ENCODE measurements around the gene NPTX1.

The NPTX1 gene

GRCh38 chr17:80449930-80450576, 26.4 kb downstream of the NPTX1 start:
- POLR2A ChIA-PET = no interaction called here
- DNase-seq = no peak
- peaks cover 0 to 2% (median 0%) of the 10 kb centered on the region in 5 experiments for H3K27me3 ChIP-seq (replicated peaks in 2 of 5; ENCODE audit: control insufficient read depth in 4 of 5, insufficient read depth in 5 of 5, low read length in 4 of 5)

GRCh38 chr17:80449194-80449929, 27.0 kb downstream of the NPTX1 start:
- Histone ChIP-seq H3K9me3 (ENCODE audit: control extremely low read depth in 1 of 5, control insufficient read depth in 4 of 5, insufficient read depth in 2 of 5, low read depth in 1 of 5, low read length in 4 of 5) (no peaks in the 10 kb centered on the region), H3K4me1 (ENCODE audit: control extremely low read depth in 1 of 4, control insufficient read depth in 4 of 4, insufficient read depth in 4 of 4, low read length in 3 of 4) (peaks cover 0 to 9% (median 9%) of the 10 kb centered on the region in 4 experiments), H3K27me3 (replicated peaks in 2 of 5; ENCODE audit: control insufficient read depth in 4 of 5, insufficient read depth in 5 of 5, low read length in 4 of 5) (peaks cover 0 to 2% (median 0%) of the 10 kb centered on the region in 5 experiments), H3K36me3 (ENCODE audit: control insufficient read depth in 4 of 4, insufficient read depth in 4 of 4, low read length in 3 of 4) (no peaks in the 10 kb centered on the region), H3K27ac (ENCODE audit: insufficient read depth in 1 of 2, low read depth in 1 of 2, low read length in 2 of 2, poor library complexity in 1 of 2, severe bottlenecking in 2 of 2) (no peak overlapping the region), H3K4me3 (ENCODE audit: control insufficient read depth in 1 of 7, extremely low read depth in 1 of 7, insufficient read depth in 4 of 7, low read depth in 2 of 7, low read length in 6 of 7) (no peak overlapping the region)
- DNase-seq = no peak
- POLR2A ChIA-PET = no interaction called here
- 93% methylated on average over 23 of the region's 27 CpGs for WGBS (ENCODE audit: insufficient coverage)
- CTCF ChIA-PET = no interaction called here

More at GRCh38 chr17:80449930-80450576, 26.4 kb downstream of the NPTX1 start:
- WGBS (ENCODE audit: insufficient coverage) = 84% methylated on average over 17 of the region's 18 CpGs
- Histone ChIP-seq H3K4me1 (ENCODE audit: control extremely low read depth in 1 of 4, control insufficient read depth in 4 of 4, insufficient read depth in 4 of 4, low read length in 3 of 4) (peaks cover 0 to 12% (median 10%) of the 10 kb centered on the region in 4 experiments), H3K27ac (ENCODE audit: insufficient read depth in 1 of 2, low read depth in 1 of 2, low read length in 2 of 2, poor library complexity in 1 of 2, severe bottlenecking in 2 of 2) (no peak overlapping the region), H3K4me3 (ENCODE audit: control insufficient read depth in 1 of 7, extremely low read depth in 1 of 7, insufficient read depth in 4 of 7, low read depth in 2 of 7, low read length in 6 of 7) (no peak overlapping the region), H3K36me3 (ENCODE audit: control insufficient read depth in 4 of 4, insufficient read depth in 4 of 4, low read length in 3 of 4) (no peaks in the 10 kb centered on the region), H3K9me3 (ENCODE audit: control extremely low read depth in 1 of 5, control insufficient read depth in 4 of 5, insufficient read depth in 2 of 5, low read depth in 1 of 5, low read length in 4 of 5) (no peaks in the 10 kb centered on the region)
- CTCF ChIA-PET = no interaction called here

- POLR2A ChIA-PET = no interaction called here
These were observed 28.6 kb downstream of the NPTX1 start for GRCh38 chr17:80447790-80448189.

GRCh38 chr17:80446645-80447405, 29.6 kb downstream of the NPTX1 start:
- no peak for DNase-seq
- Histone ChIP-seq H3K36me3 (ENCODE audit: control insufficient read depth in 4 of 4, insufficient read depth in 4 of 4, low read length in 3 of 4) (no peaks in the 10 kb centered on the region), H3K9me3 (ENCODE audit: control extremely low read depth in 1 of 5, control insufficient read depth in 4 of 5, insufficient read depth in 2 of 5, low read depth in 1 of 5, low read length in 4 of 5) (no peaks in the 10 kb centered on the region), H3K27me3 (replicated peaks in 2 of 5; ENCODE audit: control insufficient read depth in 4 of 5, insufficient read depth in 5 of 5, low read length in 4 of 5) (peaks cover 0 to 6% (median 0%) of the 10 kb centered on the region in 5 experiments), H3K4me1 (ENCODE audit: control extremely low read depth in 1 of 4, control insufficient read depth in 4 of 4, insufficient read depth in 4 of 4, low read length in 3 of 4) (no peaks in the 10 kb centered on the region), H3K27ac (ENCODE audit: insufficient read depth in 1 of 2, low read depth in 1 of 2, low read length in 2 of 2, poor library complexity in 1 of 2, severe bottlenecking in 2 of 2) (no peak overlapping the region), H3K4me3 (ENCODE audit: control insufficient read depth in 1 of 7, extremely low read depth in 1 of 7, insufficient read depth in 4 of 7, low read depth in 2 of 7, low read length in 6 of 7) (no peak overlapping the region)
- CTCF ChIA-PET = no interaction called here
- 89% methylated on average over 8 of the region's 12 CpGs for WGBS (ENCODE audit: insufficient coverage)
- POLR2A ChIA-PET = no interaction called here

More at GRCh38 chr17:80447790-80448189, 28.6 kb downstream of the NPTX1 start:
- Histone ChIP-seq H3K27me3 (replicated peaks in 2 of 5; ENCODE audit: control insufficient read depth in 4 of 5, insufficient read depth in 5 of 5, low read length in 4 of 5) (peaks cover 0 to 6% (median 0%) of the 10 kb centered on the region in 5 experiments), H3K36me3 (ENCODE audit: control insufficient read depth in 4 of 4, insufficient read depth in 4 of 4, low read length in 3 of 4) (no peaks in the 10 kb centered on the region), H3K27ac (ENCODE audit: insufficient read depth in 1 of 2, low read depth in 1 of 2, low read length in 2 of 2, poor library complexity in 1 of 2, severe bottlenecking in 2 of 2) (no peak overlapping the region), H3K4me1 (ENCODE audit: control extremely low read depth in 1 of 4, control insufficient read depth in 4 of 4, insufficient read depth in 4 of 4, low read length in 3 of 4) (no peaks in the 10 kb centered on the region), H3K9me3 (ENCODE audit: control extremely low read depth in 1 of 5, control insufficient read depth in 4 of 5, insufficient read depth in 2 of 5, low read depth in 1 of 5, low read length in 4 of 5) (no peaks in the 10 kb centered on the region), H3K4me3 (ENCODE audit: control insufficient read depth in 1 of 7, extremely low read depth in 1 of 7, insufficient read depth in 4 of 7, low read depth in 2 of 7, low read length in 6 of 7) (no peak overlapping the region)
- no peak for DNase-seq
- WGBS (ENCODE audit: insufficient coverage) = 96% methylated on average over 3 of the region's 4 CpGs
- CTCF ChIA-PET = no interaction called here

GRCh38 chr17:80445726-80446110, 30.7 kb downstream of the NPTX1 start:
- CTCF ChIA-PET = no interaction called here
- POLR2A ChIA-PET = no interaction called here

GRCh38 chr17:80445007-80445725, 31.2 kb downstream of the NPTX1 start:
- Histone ChIP-seq H3K36me3 (ENCODE audit: control insufficient read depth in 4 of 4, insufficient read depth in 4 of 4, low read length in 3 of 4) (no peaks in the 10 kb centered on the region), H3K4me1 (ENCODE audit: control extremely low read depth in 1 of 4, control insufficient read depth in 4 of 4, insufficient read depth in 4 of 4, low read length in 3 of 4) (no peaks in the 10 kb centered on the region), H3K27ac (ENCODE audit: insufficient read depth in 1 of 2, low read depth in 1 of 2, low read length in 2 of 2, poor library complexity in 1 of 2, severe bottlenecking in 2 of 2) (no peak overlapping the region), H3K27me3 (replicated peaks in 2 of 5; ENCODE audit: control insufficient read depth in 4 of 5, insufficient read depth in 5 of 5, low read length in 4 of 5) (peaks cover 0 to 6% (median 0%) of the 10 kb centered on the region in 5 experiments), H3K9me3 (ENCODE audit: control extremely low read depth in 1 of 5, control insufficient read depth in 4 of 5, insufficient read depth in 2 of 5, low read depth in 1 of 5, low read length in 4 of 5) (no peaks in the 10 kb centered on the region), H3K4me3 (ENCODE audit: control insufficient read depth in 1 of 7, extremely low read depth in 1 of 7, insufficient read depth in 4 of 7, low read depth in 2 of 7, low read length in 6 of 7) (no peak overlapping the region)
- 81% methylated on average over 20 of the region's 26 CpGs for WGBS (ENCODE audit: insufficient coverage)
- ChIA-PET CTCF (no interaction called here), POLR2A (no interaction called here)
- DNase-seq = no peak

More at GRCh38 chr17:80445726-80446110, 30.7 kb downstream of the NPTX1 start:
- Histone ChIP-seq H3K4me1 (ENCODE audit: control extremely low read depth in 1 of 4, control insufficient read depth in 4 of 4, insufficient read depth in 4 of 4, low read length in 3 of 4) (no peaks in the 10 kb centered on the region), H3K36me3 (ENCODE audit: control insufficient read depth in 4 of 4, insufficient read depth in 4 of 4, low read length in 3 of 4) (no peaks in the 10 kb centered on the region), H3K4me3 (ENCODE audit: control insufficient read depth in 1 of 7, extremely low read depth in 1 of 7, insufficient read depth in 4 of 7, low read depth in 2 of 7, low read length in 6 of 7) (no peak overlapping the region), H3K9me3 (ENCODE audit: control extremely low read depth in 1 of 5, control insufficient read depth in 4 of 5, insufficient read depth in 2 of 5, low read depth in 1 of 5, low read length in 4 of 5) (no peaks in the 10 kb centered on the region), H3K27ac (ENCODE audit: insufficient read depth in 1 of 2, low read depth in 1 of 2, low read length in 2 of 2, poor library complexity in 1 of 2, severe bottlenecking in 2 of 2) (no peak overlapping the region), H3K27me3 (replicated peaks in 2 of 5; ENCODE audit: control insufficient read depth in 4 of 5, insufficient read depth in 5 of 5, low read length in 4 of 5) (peaks cover 0 to 6% (median 0%) of the 10 kb centered on the region in 5 experiments)
- no peak for DNase-seq
- 97% methylated on average over 5 of the region's 10 CpGs for WGBS (ENCODE audit: insufficient coverage)

Measured in common myeloid progenitor, CD34-positive (primary cell).